Endothelial cell of umbilical vein (primary cell): ENCODE data around the gene PPFIBP1. TPM values are rescaled to one million over a fixed set of nuclear protein-coding genes. Genes with fewer than 3 reads are reported as not detected.

Experiments
- BruUV-seq: library from RNA; stranded (reverse); fragments of 400-500 nt; replicated peaks from 2 replicates; lab custom pipeline; 2021; lab: Mats Ljungman, UMichigan
- CTCF ChIA-PET: fragments of 300-600, 350-600 bp; sonication (Branson Sonifier 250); formaldehyde crosslinking; loops from one replicate; lab custom pipeline; 2021; ENCODE audit warnings: antibody characterized with exemption, inconsistent platforms; lab: Charles Lee
- POLR2A ChIA-PET: fragments of 300-600, 350-600 bp; sonication (Branson Sonifier 250); formaldehyde crosslinking; loops from one replicate; lab custom pipeline; 2021; ENCODE audit warnings: antibody characterized with exemption, inconsistent platforms; lab: Charles Lee
- DNase-seq: peaks from one replicate; pipeline ENCODE4 v3.0.0-alpha.2; 2011; ENCODE audit warnings: low read depth, low spot score
- FAIRE-seq: peaks from 2 replicates; lab custom pipeline; 2011; peaks lifted over from hg19 to GRCh38; lab: Jason Lieb, UNC
- H2AFZ ChIP-seq: 2 replicates; pipeline ENCODE4 v1.6.0; 2012; ENCODE audit warnings: low read depth, low read length, control low read depth, inconsistent platforms
- H3K27ac ChIP-seq: 2 replicates; pipeline ENCODE4 v1.5.1; 2011; ENCODE audit warnings: low read depth, mild to moderate bottlenecking, control low read depth, low read length, moderate library complexity; ENCODE audit not compliant: insufficient read depth
- H3K27me3 ChIP-seq, 2 experiments: 2 replicates each; pipeline versions ENCODE4 v1.6.0 to v1.6.1; 2011; ENCODE audit warnings: low read length in 2 of 2, mixed read lengths in 1 of 2; ENCODE audit not compliant: control insufficient read depth in 2 of 2, insufficient read depth in 2 of 2
- H3K36me3 ChIP-seq, 2 experiments: 2 replicates in 1 of 2; 3 replicates in 1 of 2; pipeline ENCODE4 v1.5.1; 2011; ENCODE audit warnings: low read length in 2 of 2, mild to moderate bottlenecking in 1 of 2, moderate library complexity in 1 of 2; ENCODE audit not compliant: control insufficient read depth in 2 of 2, insufficient read depth in 2 of 2; ENCODE audit errors: extremely low read depth in 1 of 2
- H3K4me1 ChIP-seq: 3 replicates; pipeline ENCODE4 v1.5.1; 2011; ENCODE audit warnings: mild to moderate bottlenecking, low read length; ENCODE audit not compliant: control insufficient read depth, insufficient read depth; ENCODE audit errors: extremely low read depth
- H3K4me2 ChIP-seq: 2 replicates; pipeline ENCODE4 v1.6.1; 2011; ENCODE audit warnings: low read length, control low read depth, mixed read lengths; ENCODE audit not compliant: insufficient read depth
- H3K4me3 ChIP-seq, 3 experiments: fragments of 200-600 bp in 1 of 3; sonication (generic), shearing (Covaris generic) in 1 of 3; replicated peaks in 1 of 3; 2 replicates each; pipeline ENCODE4 v1.5.1; 2011 to 2016; ENCODE audit warnings: control low read depth in 3 of 3, low read length in 3 of 3, mild to moderate bottlenecking in 2 of 3, inconsistent platforms in 1 of 3, low read depth in 1 of 3, moderate library complexity in 1 of 3; ENCODE audit not compliant: insufficient read depth in 1 of 3
- H3K79me2 ChIP-seq: 2 replicates; pipeline ENCODE4 v1.6.0; 2012; ENCODE audit warnings: low read length, inconsistent platforms; ENCODE audit not compliant: control insufficient read depth, insufficient read depth
- H3K9ac ChIP-seq: replicated peaks from 2 replicates; pipeline ENCODE3; 2011; ENCODE audit warnings: low read length, control low read depth; ENCODE audit not compliant: insufficient read depth; ENCODE audit errors: extremely low read depth
- H3K9me1 ChIP-seq: replicated peaks from 3 replicates; pipeline ENCODE4 v1.6.0; 2011; ENCODE audit warnings: mild to moderate bottlenecking, low read length; ENCODE audit not compliant: control insufficient read depth, insufficient read depth; ENCODE audit errors: extremely low read depth
- H3K9me3 ChIP-seq: replicated peaks from 2 replicates; pipeline ENCODE4 v1.5.1; 2012; ENCODE audit warnings: low read length, inconsistent platforms; ENCODE audit not compliant: control insufficient read depth, insufficient read depth
- H4K20me1 ChIP-seq: replicated peaks from 2 replicates; pipeline ENCODE3; 2011; ENCODE audit warnings: mild to moderate bottlenecking, low read length; ENCODE audit not compliant: control insufficient read depth, insufficient read depth; ENCODE audit errors: extremely low read depth
- EZH2 ChIP-seq: IDR thresholded peaks from 2 replicates; pipeline ENCODE4 v1.6.1; 2012; ENCODE audit warnings: borderline replicate concordance, low read depth, mild to moderate bottlenecking, moderate library complexity, low read length, inconsistent platforms; ENCODE audit not compliant: severe bottlenecking
- FOS ChIP-seq: IDR thresholded peaks from 2 replicates; pipeline ENCODE4 v1.6.1; 2011; ENCODE audit warnings: mild to moderate bottlenecking, low read length, moderate library complexity, borderline replicate concordance; ENCODE audit not compliant: insufficient read depth
- GATA2 ChIP-seq: IDR thresholded peaks from 2 replicates; pipeline ENCODE4 v1.7.0; 2011; ENCODE audit warnings: low read depth, mild to moderate bottlenecking, moderate library complexity, mixed read lengths, low read length; ENCODE audit not compliant: insufficient read length, insufficient read depth
- JUN ChIP-seq: IDR thresholded peaks from 2 replicates; pipeline ENCODE4 v1.6.1; 2011; ENCODE audit warnings: borderline replicate concordance, low read depth; ENCODE audit not compliant: insufficient read length, insufficient read depth
- MYC ChIP-seq: IDR thresholded peaks from one replicate; pipeline ENCODE4 v1.6.1; 2011; ENCODE audit warnings: mild to moderate bottlenecking, low read depth, low read length
- POLR2A ChIP-seq: IDR thresholded peaks from 2 replicates; pipeline ENCODE4 v1.6.1; 2012; ENCODE audit warnings: low read depth, mild to moderate bottlenecking, control low read depth, low read length
- POLR2AphosphoS5 ChIP-seq: IDR thresholded peaks from 2 replicates; pipeline ENCODE4 v1.6.1; 2012; ENCODE audit warnings: low read depth, mild to moderate bottlenecking, control low read depth, low read length, moderate library complexity; ENCODE audit not compliant: insufficient read depth
- dilution Hi-C: fragments of 300-500 bp; cut with MboI; formaldehyde crosslinking; loops from one replicate; pipeline ENCODE4 v1.15.0; 2019; ENCODE audit warnings: low sequenced_read_pairs; ENCODE audit not compliant: extremely low pct_ligation_motif_present
- intact Hi-C: fragments of 100-400 bp; cut with micrococcal nuclease; formaldehyde crosslinking; loops from one replicate; pipeline ENCODE4 v1.10.0; 2022
- polyA plus RNA-seq, 4 experiments: library from polyadenylated mRNA; depleted of rRNA in 3 of 4; stranded (reverse) in 3 of 4; unstranded in 1 of 4; fragments of >200 nt; gene quantifications; 2 replicates each; pipeline versions ENCODE4 v1.2.1 to v1.2.3, GENCODE V29; 2011 to 2012; ENCODE audit warnings: missing spikeins in 1 of 4
- total RNA-seq: library from RNA; stranded (reverse); gene quantifications from 2 replicates; pipeline ENCODE4 v1.2.3, GENCODE V29; 2021
- TF ChIP-seq, protein P1 (sequence below), 2 donors: IDR thresholded peaks; 1 replicate in 1 of 2; 2 replicates in 1 of 2; pipeline ENCODE4 v1.5.1; 2011; ENCODE audit warnings: low read length in 2 of 2, mild to moderate bottlenecking in 2 of 2, moderate library complexity in 2 of 2, control low read depth in 1 of 2, inconsistent platforms in 1 of 2, low read depth in 1 of 2; ENCODE audit not compliant: insufficient read depth in 1 of 2; ENCODE audit errors: extremely low read depth in 1 of 2
- TF ChIP-seq, protein P2 (sequence below): IDR thresholded peaks from 2 replicates; pipeline ENCODE4 v1.6.1; 2011; ENCODE audit not compliant: insufficient read depth, insufficient read length

Gene PPFIBP1
- total and polyA plus RNA-seq, 2 donors (not counting 3 experiments of a cell fraction or from before 2014, with no cell fraction given): 45.5 to 154 TPM

DNA sequence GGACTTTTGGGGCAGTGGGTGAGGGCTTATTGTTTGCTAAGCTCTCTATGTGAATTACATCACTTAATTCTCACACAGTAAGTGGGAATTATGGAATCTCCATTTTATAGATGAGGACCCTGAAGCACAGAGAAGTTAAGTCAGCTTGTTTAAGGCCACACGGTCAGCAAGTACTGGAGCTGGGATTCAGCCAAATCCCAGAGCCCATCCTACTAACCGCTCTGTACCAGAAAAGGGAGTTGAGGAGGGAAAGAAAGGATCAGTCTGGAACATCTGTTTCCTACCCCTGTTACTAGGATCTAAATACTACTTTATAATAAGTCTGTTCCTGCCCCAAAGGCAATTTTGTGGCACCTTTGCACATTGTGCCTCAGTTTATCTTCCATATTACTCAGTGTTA lies 42.6 kb downstream of the PPFIBP1 start:
- CTCF ChIA-PET: interaction anchor here (0.9 to 2.9 kb wide), 4 partner anchors 11 to 142 kb away, joined by 3 to 16 read pairs (median 9); partner anchors contain the start of gene PPFIBP1
- Histone ChIP-seq H3K4me2 (no peak overlapping the region), H3K79me2 (peaks cover 81% of the 10 kb centered on the region), H3K27ac (no peak overlapping the region), H2AFZ (no peak overlapping the region), H3K4me3 (no peak overlapping the region), H3K27me3 (no peaks in the 10 kb centered on the region), H3K36me3 (no peaks in the 10 kb centered on the region), H3K4me1 (peaks cover 29% of the 10 kb centered on the region), H3K9me1 (no peaks in the 10 kb centered on the region), H3K9ac (no peak overlapping the region), H3K9me3 (no peaks in the 10 kb centered on the region), H4K20me1 (no peaks in the 10 kb centered on the region)
- POLR2A ChIA-PET: no interaction called here
- TF ChIP-seq GATA2 (no peak), MYC (no peak), POLR2AphosphoS5 (no peak), POLR2A (no peak), EZH2 (no peak), JUN (no peak), FOS (no peak)
- TF ChIP-seq, protein P1, sequence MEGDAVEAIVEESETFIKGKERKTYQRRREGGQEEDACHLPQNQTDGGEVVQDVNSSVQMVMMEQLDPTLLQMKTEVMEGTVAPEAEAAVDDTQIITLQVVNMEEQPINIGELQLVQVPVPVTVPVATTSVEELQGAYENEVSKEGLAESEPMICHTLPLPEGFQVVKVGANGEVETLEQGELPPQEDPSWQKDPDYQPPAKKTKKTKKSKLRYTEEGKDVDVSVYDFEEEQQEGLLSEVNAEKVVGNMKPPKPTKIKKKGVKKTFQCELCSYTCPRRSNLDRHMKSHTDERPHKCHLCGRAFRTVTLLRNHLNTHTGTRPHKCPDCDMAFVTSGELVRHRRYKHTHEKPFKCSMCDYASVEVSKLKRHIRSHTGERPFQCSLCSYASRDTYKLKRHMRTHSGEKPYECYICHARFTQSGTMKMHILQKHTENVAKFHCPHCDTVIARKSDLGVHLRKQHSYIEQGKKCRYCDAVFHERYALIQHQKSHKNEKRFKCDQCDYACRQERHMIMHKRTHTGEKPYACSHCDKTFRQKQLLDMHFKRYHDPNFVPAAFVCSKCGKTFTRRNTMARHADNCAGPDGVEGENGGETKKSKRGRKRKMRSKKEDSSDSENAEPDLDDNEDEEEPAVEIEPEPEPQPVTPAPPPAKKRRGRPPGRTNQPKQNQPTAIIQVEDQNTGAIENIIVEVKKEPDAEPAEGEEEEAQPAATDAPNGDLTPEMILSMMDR (IDR thresholded peaks at IDR 0.05; ENCODE audit: extremely low read depth in 1 of 2, insufficient read depth in 1 of 2, low read depth in 1 of 2, low read length in 2 of 2): no peak
- TF ChIP-seq, protein P2, sequence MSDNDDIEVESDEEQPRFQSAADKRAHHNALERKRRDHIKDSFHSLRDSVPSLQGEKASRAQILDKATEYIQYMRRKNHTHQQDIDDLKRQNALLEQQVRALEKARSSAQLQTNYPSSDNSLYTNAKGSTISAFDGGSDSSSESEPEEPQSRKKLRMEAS: no peak
- no peak for FAIRE-seq
- no TSS peak for BruUV-seq
- intact Hi-C loops: no loop called here
- DNase-seq: no peak
- dilution Hi-C loops: no loop called here
